KMS-11 (cell line): ENCODE measurements around the gene SCNN1G.

Source experiments
- H2AFZ ChIP-seq: fragments of 200-600 bp; sonication (generic); 2 replicates; pipeline ENCODE4 v1.6.1; 2016; ENCODE audit warnings: antibody characterized with exemption, mixed run types, low read depth
- H3K27ac ChIP-seq: fragments of 200-600 bp; sonication (generic); 2 replicates; pipeline ENCODE4 v1.6.1; 2016; ENCODE audit warnings: mild to moderate bottlenecking, mixed run types
- H3K27me3 ChIP-seq: fragments of 200-600 bp; sonication (generic); 2 replicates; pipeline ENCODE4 v1.6.1; 2017; ENCODE audit warnings: mild to moderate bottlenecking, low read depth, mixed run types, moderate library complexity; ENCODE audit not compliant: insufficient read depth
- H3K36me3 ChIP-seq: fragments of 200-600 bp; sonication (generic); 2 replicates; pipeline ENCODE4 v1.6.1; 2017; ENCODE audit warnings: mild to moderate bottlenecking, mixed run types; ENCODE audit not compliant: insufficient read depth
- H3K4me1 ChIP-seq: fragments of 200-600 bp; sonication (generic); 2 replicates; pipeline ENCODE4 v1.6.1; 2016; ENCODE audit warnings: mild to moderate bottlenecking, low read depth, mixed run types; ENCODE audit not compliant: poor library complexity, severe bottlenecking
- H3K4me2 ChIP-seq: fragments of 200-600 bp; sonication (generic); 2 replicates; pipeline ENCODE4 v1.7.0; 2016; ENCODE audit warnings: mild to moderate bottlenecking, mixed run types
- H3K4me3 ChIP-seq: fragments of 200-600 bp; sonication (generic); IDR thresholded peaks from 2 replicates; pipeline ENCODE4 v1.6.1; 2017; ENCODE audit warnings: low read depth, low read length, mixed read lengths; ENCODE audit not compliant: insufficient read depth
- H3K79me2 ChIP-seq: fragments of 200-600 bp; sonication (generic); 2 replicates; pipeline ENCODE4 v1.6.1; 2016; ENCODE audit warnings: low read depth, mixed run types; ENCODE audit not compliant: insufficient read depth
- H3K9ac ChIP-seq: fragments of 200-600 bp; sonication (generic); 2 replicates; pipeline ENCODE4 v1.6.1; 2016; ENCODE audit warnings: mild to moderate bottlenecking, mixed run types
- H4K20me1 ChIP-seq: fragments of 200-600 bp; sonication (generic); 2 replicates; pipeline ENCODE4 v1.6.1; 2016; ENCODE audit warnings: mild to moderate bottlenecking, mixed run types; ENCODE audit not compliant: insufficient read depth
- CTCF ChIP-seq: fragments of 200-600 bp; sonication (generic); conservative IDR thresholded peaks from 2 replicates; pipeline ENCODE4 v1.6.1; 2017; ENCODE audit warnings: low read depth, mild to moderate bottlenecking, antibody characterized with exemption, low read length, moderate library complexity, mixed read lengths

The SCNN1G gene

GRCh38 chr16:23160574-23160973 is 22.0 kb upstream of the SCNN1G start:
- no peak overlapping the region for H3K9ac ChIP-seq

GRCh38 chr16:23163921-23164320 is 18.6 kb upstream of the SCNN1G start:
- Histone ChIP-seq H3K4me1 (no peaks in the 10 kb centered on the region), H3K4me2 (no peak overlapping the region), H3K79me2 (no peaks in the 10 kb centered on the region), H3K36me3 (no peaks in the 10 kb centered on the region), H3K27ac (no peak overlapping the region), H2AFZ (no peak overlapping the region), H3K9ac (no peak overlapping the region), H3K27me3 (no peaks in the 10 kb centered on the region), H3K4me3 (no peak overlapping the region), H4K20me1 (no peaks in the 10 kb centered on the region)
- TF ChIP-seq CTCF: no peak

More at GRCh38 chr16:23160574-23160973, 22.0 kb upstream of the SCNN1G start:
- Histone ChIP-seq H3K27me3 (no peaks in the 10 kb centered on the region), H4K20me1 (no peaks in the 10 kb centered on the region), H3K4me2 (no peak overlapping the region), H3K27ac (no peak overlapping the region), H2AFZ (no peak overlapping the region), H3K79me2 (no peaks in the 10 kb centered on the region), H3K4me3 (no peak overlapping the region), H3K4me1 (peaks cover 9% of the 10 kb centered on the region), H3K36me3 (no peaks in the 10 kb centered on the region)
- TF ChIP-seq CTCF: no peak

GRCh38 chr16:23164736-23165135 is 17.8 kb upstream of the SCNN1G start:
- TF ChIP-seq CTCF: no peak
- Histone ChIP-seq H3K27me3 (no peaks in the 10 kb centered on the region), H3K36me3 (no peaks in the 10 kb centered on the region)

GRCh38 chr16:23172583-23172982 is 10.0 kb upstream of the SCNN1G start:
- no peaks in the 10 kb centered on the region for H3K36me3 ChIP-seq
- no peak for TF ChIP-seq CTCF
- no peak overlapping the region for H2AFZ ChIP-seq
- no peak overlapping the region for H3K4me2 ChIP-seq
- H4K20me1 ChIP-seq: no peaks in the 10 kb centered on the region
- no peak overlapping the region for H3K9ac ChIP-seq
- no peaks in the 10 kb centered on the region for H3K4me1 ChIP-seq
- no peaks in the 10 kb centered on the region for H3K79me2 ChIP-seq
- H3K27ac ChIP-seq: no peak overlapping the region
- H3K4me3 ChIP-seq: no peak overlapping the region
- no peaks in the 10 kb centered on the region for H3K27me3 ChIP-seq

More at GRCh38 chr16:23164736-23165135, 17.8 kb upstream of the SCNN1G start:
- H3K79me2 ChIP-seq: no peaks in the 10 kb centered on the region
- H3K4me3 ChIP-seq: no peak overlapping the region
- H3K27ac ChIP-seq: no peak overlapping the region
- H3K4me1 ChIP-seq: no peaks in the 10 kb centered on the region
- no peaks in the 10 kb centered on the region for H4K20me1 ChIP-seq
- H3K9ac ChIP-seq: no peak overlapping the region
- no peak overlapping the region for H2AFZ ChIP-seq
- H3K4me2 ChIP-seq: no peak overlapping the region
